GM12878 (cell line): ENCODE data around the gene CNOT6L. TPM values are rescaled to one million over a fixed set of nuclear protein-coding genes. Genes with fewer than 3 reads are reported as not detected.

Experiments
- ATAC-seq: fragments of 200-7000 bp; cut with Tn5 transposase; 3 replicates; pipeline ENCODE4 v1.9.1; 2020; ENCODE audit warnings: mild to moderate bottlenecking, moderate library complexity
- BruUV-seq: library from RNA; stranded (reverse); fragments of 400-500 nt; replicated peaks from 2 replicates; lab custom pipeline; 2021; lab: Mats Ljungman, UMichigan
- CTCF ChIA-PET: fragments of 300-600 bp; sonication (Branson Sonifier 250); formaldehyde crosslinking; extraction: SDS; loops from one replicate; lab custom pipeline; 2021; ENCODE audit warnings: inconsistent platforms; lab: Yijun Ruan, JAX
- POLR2A ChIA-PET: fragments of 350-600 bp; formaldehyde crosslinking; extraction: SDS; loops from one replicate; lab custom pipeline; 2021; ENCODE audit warnings: inconsistent platforms; lab: Charles Lee
- RAD21 ChIA-PET: fragments of 300-600 bp; sonication (Branson Sonifier 250); formaldehyde crosslinking; loops from one replicate; lab custom pipeline; 2023; ENCODE audit warnings: antibody characterized with exemption; ENCODE audit not compliant: unreplicated experiment; lab: Charles Lee
- SMC1A ChIA-PET: fragments of 300-600 bp; sonication (Branson Sonifier 250); formaldehyde crosslinking; loops from one replicate; lab custom pipeline; 2023; ENCODE audit not compliant: unreplicated experiment, uncharacterized antibody; lab: Charles Lee
- DNase-seq: peaks from one replicate; pipeline ENCODE4 v3.0.0-alpha.2; 2011; ENCODE audit warnings: low read depth, low spot score
- FAIRE-seq: peaks from 3 replicates; lab custom pipeline; 2011; peaks lifted over from hg19 to GRCh38; lab: Jason Lieb, UNC
- H2AFZ ChIP-seq: 2 replicates; pipeline ENCODE4 v1.6.0; 2011; ENCODE audit warnings: low read depth, low read length, control low read depth; ENCODE audit not compliant: control insufficient read depth
- H3K27ac ChIP-seq: 2 replicates; pipeline ENCODE4 v1.5.1; 2011; ENCODE audit warnings: control low read depth; ENCODE audit not compliant: control insufficient read depth, insufficient read depth
- H3K27me3 ChIP-seq, 2 experiments: replicated peaks in 1 of 2; 2 replicates each; pipeline versions ENCODE4 v1.6.0 to v1.6.1; 2011; ENCODE audit warnings: low read length in 1 of 2; ENCODE audit not compliant: control insufficient read depth in 2 of 2, insufficient read depth in 2 of 2
- H3K36me3 ChIP-seq, 2 experiments: 2 replicates each; pipeline ENCODE4 v1.5.1; 2011; ENCODE audit warnings: low read length in 1 of 2; ENCODE audit not compliant: control insufficient read depth in 2 of 2, insufficient read depth in 2 of 2
- H3K4me1 ChIP-seq: 2 replicates; pipeline ENCODE4 v1.6.1; 2011; ENCODE audit warnings: mild to moderate bottlenecking, low read length, moderate library complexity, mixed read lengths; ENCODE audit not compliant: control insufficient read depth, insufficient read depth
- H3K4me2 ChIP-seq: 2 replicates; pipeline ENCODE4 v1.6.0; 2011; ENCODE audit warnings: control low read depth; ENCODE audit not compliant: control insufficient read depth, insufficient read depth
- H3K4me3 ChIP-seq: fragments of 200-600 bp; sonication (generic); 2 replicates; pipeline ENCODE4 v1.5.1; 2016
- H3K79me2 ChIP-seq: 2 replicates; pipeline ENCODE4 v1.6.0; 2011; ENCODE audit warnings: low read length; ENCODE audit not compliant: control insufficient read depth, insufficient read depth
- H3K9ac ChIP-seq: 2 replicates; pipeline ENCODE4 v1.8.0; 2011; ENCODE audit warnings: low read length, control low read depth, mixed read lengths; ENCODE audit not compliant: control insufficient read depth, insufficient read depth
- H3K9me3 ChIP-seq: replicated peaks from 3 replicates; pipeline ENCODE4 v1.5.1; 2011; ENCODE audit warnings: mild to moderate bottlenecking, low read length; ENCODE audit not compliant: control insufficient read depth, insufficient read depth
- H4K20me1 ChIP-seq: 2 replicates; pipeline ENCODE4 v1.6.0; 2011; ENCODE audit not compliant: control insufficient read depth, insufficient read depth
- E4F1 ChIP-seq: fragments of 450-650 bp; IDR thresholded peaks from 2 replicates; pipeline ENCODE4 v1.6.1; 2018; ENCODE audit warnings: borderline replicate concordance, mild to moderate bottlenecking; ENCODE audit not compliant: partially characterized antibody
- NRF1 ChIP-seq: conservative IDR thresholded peaks from 2 replicates; pipeline ENCODE4 v1.6.1; 2011; ENCODE audit warnings: mild to moderate bottlenecking, low read depth, low read length, improper control_type of control experiment
- PAX5 ChIP-seq: IDR thresholded peaks from 2 replicates; pipeline ENCODE4 v1.6.1; 2011; ENCODE audit warnings: low read depth, low read length, borderline replicate concordance
- SIN3A ChIP-seq: IDR thresholded peaks from 2 replicates; pipeline ENCODE4 v1.6.1; 2012; ENCODE audit warnings: low read depth, low read length, improper control_type of control experiment
- SRF ChIP-seq, 2 experiments: IDR thresholded peaks; 2 replicates each; pipeline ENCODE4 v1.6.1; 2011; ENCODE audit warnings: low read depth in 2 of 2, low read length in 2 of 2, mild to moderate bottlenecking in 1 of 2, moderate library complexity in 1 of 2
- YY1 ChIP-seq: IDR thresholded peaks from 2 replicates; pipeline ENCODE4 v1.6.1; 2011; ENCODE audit warnings: low read depth, mild to moderate bottlenecking, low read length
- WGBS: methylation state at CpG from one replicate; pipeline ENCODE4 v1.1.6; 2016; ENCODE audit warnings: low lambda C conversion rate; ENCODE audit not compliant: insufficient replicate concordance, insufficient coverage; ENCODE audit errors: missing lambda C conversion rate; 5-methylcytosine and 5-hydroxymethylcytosine counted together
- in situ Hi-C: fragments of 300-500 bp; cut with MboI; formaldehyde crosslinking; loops from 9 replicates; pipeline ENCODE4 v1.14.3; 2018; ENCODE audit warnings: mixed read lengths
- intact Hi-C: fragments of 100-400 bp; cut with micrococcal nuclease; formaldehyde crosslinking; loops from one replicate; pipeline ENCODE4 v1.14.2; 2022; ENCODE audit not compliant: unreplicated experiment
- polyA plus RNA-seq, 11 experiments: library from polyadenylated mRNA; depleted of rRNA in 4 of 11; unstranded in 6 of 11; stranded (reverse) in 5 of 11; fragments of >200 nt; fragmentation: Nextera tagmentation in 4 of 11; fragmentation: Illumina TruSeq in 1 of 11; extraction: Ambion mirVana in 4 of 11; extraction: Trizol in 1 of 11; gene quantifications; 1 replicate in 1 of 11; 2 replicates in 10 of 11; pipeline versions ENCODE4 v1.2.1 to v1.2.3, GENCODE V29; 2011 to 2016; ENCODE audit warnings: inconsistent platforms in 2 of 11, missing spikeins in 2 of 11, low read depth in 1 of 11
- total RNA-seq, 4 experiments: library from RNA; depleted of rRNA in 3 of 4; stranded (reverse); fragments of >200 nt in 3 of 4; fragmentation: Illumina TruSeq in 1 of 4; extraction: Trizol in 1 of 4; gene quantifications; 2 replicates each; pipeline versions ENCODE4 v1.2.1 to v1.2.3, GENCODE V29; 2013 to 2021

The CNOT6L gene
- total and polyA plus RNA-seq, 10 of the 15 experiments (the other 5 are each of a cell fraction or from before 2014, with no cell fraction given), result 1.1 to 10.0 (median 3.0) TPM

GRCh38 chr4:77798385-77798784, 20.8 kb downstream of the CNOT6L start:
- WGBS, result 51% methylated on average over 5 of the region's 5 CpGs
- CTCF ChIA-PET, result no interaction called here
- ATAC-seq (no peak), FAIRE-seq (no peak), DNase-seq (no peak)
- in situ Hi-C loops, result no loop called here
- H2AFZ ChIP-seq, result no peak overlapping the region
- TF ChIP-seq PAX5 (no peak), NRF1 (no peak), SIN3A (no peak), YY1 (no peak), SRF (IDR thresholded peaks at IDR 0.05; ENCODE audit: low read depth in 2 of 2, low read length in 2 of 2) (no peak), E4F1 (no peak)
- intact Hi-C loops, result no loop called here
- peaks cover 5% of the 10 kb centered on the region; the same call in 1 of the 2 replicates for H3K4me1 ChIP-seq
- peaks cover 2% of the 10 kb centered on the region for H3K79me2 ChIP-seq
- POLR2A ChIA-PET, result no interaction called here
- RAD21 ChIA-PET, result no interaction called here
- H3K4me3 ChIP-seq, result no peak overlapping the region
- H3K27ac ChIP-seq, result no peak overlapping the region
- H3K9ac ChIP-seq, result no peak overlapping the region
- H3K4me2 ChIP-seq, result no peak overlapping the region
- H3K9me3 ChIP-seq, result peaks cover 3% of the 10 kb centered on the region; the same call in 2 of the 3 replicates
- BruUV-seq, result no TSS peak
- H3K27me3 ChIP-seq, result no peaks in the 10 kb centered on the region
- no peaks in the 10 kb centered on the region for H3K36me3 ChIP-seq
- SMC1A ChIA-PET, result no interaction called here
- no peaks in the 10 kb centered on the region for H4K20me1 ChIP-seq
